Measurements from ENCODE around the gene ARRDC5. TPM values are rescaled to one million over a fixed set of nuclear protein-coding genes. Genes with fewer than 3 reads are reported as not detected.
"Not testable (repeated sequence)": the region's sequence is repeated elsewhere in the genome, so short reads cannot be mapped to it uniquely, and the experiment has no call there.

Gene ARRDC5
- total RNA-seq, 1 donor from 2014 or later: not detected

DNA sequence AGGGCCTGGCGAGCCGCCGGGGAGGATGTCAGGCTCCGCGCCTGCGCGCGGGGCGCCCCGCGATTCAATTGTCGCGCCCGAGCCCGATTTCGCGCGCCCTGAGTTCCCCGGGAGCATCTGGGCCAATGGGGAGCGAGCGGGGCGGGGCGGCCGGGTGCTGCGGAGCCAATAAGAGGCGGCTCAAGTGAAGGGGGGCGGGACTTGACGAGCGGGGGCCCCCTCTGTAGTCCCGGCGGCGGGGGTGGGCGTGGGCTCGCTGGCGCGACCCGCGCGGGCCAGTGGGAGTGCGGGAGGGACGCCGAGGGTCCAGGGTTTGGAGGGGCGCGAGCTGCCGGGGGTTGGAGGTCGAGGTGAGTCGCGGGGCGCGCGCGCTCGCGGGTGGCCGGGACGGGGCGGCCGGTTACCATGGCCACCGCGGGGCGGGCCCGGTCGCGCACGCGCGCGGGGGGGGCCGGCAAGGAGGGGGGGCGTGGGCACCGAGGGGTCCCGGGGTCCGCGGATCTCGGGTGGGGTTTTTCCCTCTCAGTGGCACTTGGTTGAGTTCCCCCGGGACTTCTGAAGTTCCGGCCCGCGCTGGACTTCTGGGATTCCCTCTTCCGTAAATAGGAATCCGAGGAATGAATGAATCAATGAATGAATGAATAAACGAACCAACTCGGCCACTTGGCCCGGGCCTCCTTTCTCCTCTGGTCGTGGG, 7.3 kb upstream of the ARRDC5 start:
- peak; percentile 82 for DNase-seq

DNA sequence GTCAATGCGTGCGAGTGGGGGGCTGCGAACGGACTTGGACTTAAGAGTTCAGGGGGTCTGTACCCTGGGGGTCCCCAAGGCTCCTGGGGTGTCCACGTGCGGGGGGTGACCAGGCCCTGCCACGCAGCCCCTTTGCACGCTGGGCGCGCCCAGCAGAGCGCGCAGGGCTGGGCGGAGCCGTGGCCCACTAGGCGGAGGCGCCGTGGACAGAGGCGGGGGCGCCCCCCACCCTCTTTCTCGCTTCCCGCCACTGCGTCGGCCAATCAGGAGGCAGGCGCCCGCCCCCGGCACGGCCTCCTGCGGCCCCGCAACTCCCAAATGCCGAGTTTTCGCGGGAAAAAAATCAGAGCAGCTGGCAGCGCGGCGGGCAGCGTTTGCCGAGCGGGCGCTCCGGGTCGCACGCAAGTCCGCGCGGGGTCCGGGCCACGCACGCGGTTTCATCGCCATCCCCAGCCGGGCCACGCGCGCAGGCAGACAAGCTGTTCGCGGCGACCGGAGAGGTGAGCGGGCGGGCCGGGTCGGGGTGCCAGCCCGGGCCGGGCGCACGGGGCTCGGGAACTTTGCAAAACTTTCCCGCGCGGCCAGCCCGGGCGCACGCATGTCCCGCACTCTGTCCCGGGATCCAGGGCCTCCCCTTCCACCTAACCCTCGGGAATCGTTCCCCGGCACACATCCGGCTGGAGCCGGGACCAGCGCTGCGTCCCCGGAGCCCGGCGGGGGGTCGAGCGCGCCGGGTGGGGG, 6.6 kb upstream of the ARRDC5 start, which contains the start of gene UHRF1:
Gene UHRF1, plus strand, starts transcription at position 346 of the 741 bp plus-strand sequence. CDS start 1,385 bp downstream, outside the sequence.
- no peak for DNase-seq

- no peak for DNase-seq
Measured at GRCh38 chr19:4908781-4909155, 6.1 kb upstream of the ARRDC5 start.

DNA sequence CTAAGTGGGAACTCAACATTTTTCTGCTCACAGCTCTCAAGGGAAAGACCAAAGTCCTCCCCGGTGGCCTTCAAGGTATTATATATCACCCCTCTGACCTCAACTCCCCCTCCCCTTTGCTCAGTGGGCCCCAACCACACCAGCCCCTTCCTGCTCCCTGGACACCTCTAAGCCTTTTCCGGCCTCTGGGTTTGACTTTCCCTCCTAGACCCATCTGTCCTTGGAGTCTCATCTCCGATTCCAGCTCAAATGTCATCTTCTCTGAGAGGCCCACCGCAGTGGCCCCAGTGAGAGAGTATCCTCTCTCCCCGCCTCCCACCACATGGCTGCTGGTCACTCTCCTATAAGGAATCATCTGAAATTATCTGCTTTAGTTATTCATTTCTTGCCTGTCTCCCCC, 5.7 kb upstream of the ARRDC5 start:
- no peak for DNase-seq

DNA sequence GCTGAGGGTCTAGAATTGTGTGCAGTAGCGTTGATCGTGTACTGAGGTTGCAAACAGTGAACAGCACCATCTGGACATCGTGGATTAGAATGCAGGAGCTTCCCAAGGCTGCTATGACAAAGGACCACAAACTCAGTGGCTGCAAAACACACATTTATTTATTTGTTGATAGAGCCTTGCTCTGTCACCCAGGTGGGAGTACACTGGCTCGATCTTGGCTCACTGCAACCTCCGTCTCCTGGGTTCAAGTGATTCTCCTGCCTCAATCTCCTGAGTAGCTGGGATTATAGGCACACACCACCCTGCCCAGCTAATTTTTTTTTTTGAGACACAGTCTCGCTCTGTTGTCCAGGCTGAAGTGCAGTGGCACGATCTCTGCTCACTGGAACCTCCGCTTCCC, 4.3 kb upstream of the ARRDC5 start:
- no peak for DNase-seq

- no peak for DNase-seq
Measured at GRCh38 chr19:4904481-4904880, 1.8 kb upstream of the ARRDC5 start.

- not testable (repeated sequence) for DNase-seq
Measured at GRCh38 chr19:4900879-4901278, 1.8 kb downstream of the ARRDC5 start.

DNA sequence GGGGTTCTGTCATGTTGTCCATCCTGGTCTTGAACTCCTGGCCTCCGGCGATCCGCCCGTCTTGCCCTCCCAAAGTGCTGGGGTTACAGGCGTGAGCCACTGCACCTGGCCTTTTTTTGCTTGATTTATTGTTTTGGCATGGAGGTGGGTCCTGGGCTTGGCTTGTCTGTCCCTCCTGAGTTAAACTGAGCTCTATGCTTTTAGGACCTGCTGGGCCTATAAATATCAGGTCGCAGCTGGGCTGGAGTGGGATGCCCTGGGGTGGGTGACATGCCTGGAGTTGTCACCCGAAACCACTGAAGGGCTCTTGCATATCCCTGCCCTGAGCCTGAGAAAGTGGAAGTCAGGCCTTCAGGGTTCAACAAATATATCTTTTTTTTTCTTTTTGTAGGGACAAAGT, 5.5 kb downstream of the ARRDC5 start:
- no peak for DNase-seq

DNA sequence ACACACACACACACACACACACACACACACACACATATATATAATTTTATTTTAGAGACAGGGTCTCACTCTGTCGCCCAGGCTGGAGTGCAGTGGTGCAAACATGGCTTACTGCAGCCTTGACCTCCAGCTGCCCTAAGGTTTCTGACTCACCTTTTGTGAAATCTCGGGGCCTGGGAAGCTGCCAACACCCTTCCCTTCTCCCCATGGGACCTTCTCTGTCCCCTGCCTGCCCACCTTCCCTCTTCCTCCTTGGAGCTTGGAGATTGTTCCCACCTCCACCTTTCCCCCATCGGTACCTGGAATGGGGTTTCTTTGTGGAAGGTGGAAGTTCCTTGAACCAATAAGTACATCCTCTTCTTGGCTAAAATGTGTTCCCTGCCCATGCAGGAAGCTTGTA, 6.3 kb downstream of the ARRDC5 start:
- no peak for DNase-seq

DNA sequence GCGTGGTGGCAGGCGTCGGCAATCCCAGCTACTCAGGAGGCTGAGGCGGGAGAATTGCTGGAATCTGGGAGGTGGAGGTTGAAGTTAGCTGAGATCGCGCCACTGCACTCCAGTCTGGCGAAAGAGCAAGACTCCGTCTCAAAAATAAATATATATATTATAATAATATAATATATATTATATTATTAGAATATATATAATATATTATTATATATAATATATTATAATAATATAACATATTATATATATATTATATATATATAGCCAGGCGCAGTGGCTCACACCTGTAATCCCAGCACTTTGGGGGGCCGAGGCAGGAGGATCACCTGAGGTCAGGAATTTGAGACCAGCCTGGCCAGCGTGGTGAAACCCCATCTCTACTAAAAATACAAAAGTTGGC, 9.7 kb downstream of the ARRDC5 start:
- not testable (repeated sequence) for DNase-seq

- DNase-seq: no peak
Measured at GRCh38 chr19:4891066-4891465, 11.6 kb downstream of the ARRDC5 start.

- DNase-seq: no peak
Measured at GRCh38 chr19:4889034-4889815, 13.5 kb downstream of the ARRDC5 start.

DNA sequence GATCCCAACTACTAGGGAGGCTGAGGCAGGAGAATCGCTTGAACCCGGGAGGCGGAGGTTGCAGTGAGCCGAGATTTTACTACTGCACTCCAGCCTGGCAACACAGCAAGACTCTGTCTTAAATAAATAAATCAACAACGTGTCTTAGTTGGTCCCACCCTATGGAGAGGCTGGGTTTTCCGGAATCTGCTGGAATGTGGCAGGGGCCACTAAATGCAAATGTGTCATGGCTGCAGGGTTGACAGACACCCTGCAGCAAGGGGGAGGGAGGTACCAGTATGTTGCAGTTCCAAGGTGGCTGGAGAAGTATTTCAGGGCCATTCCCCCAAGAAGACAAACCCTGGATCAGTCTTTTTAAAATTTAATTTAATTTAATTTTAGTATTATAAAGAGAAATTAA, 14.9 kb downstream of the ARRDC5 start:
- DNase-seq: not testable (repeated sequence)

DNA sequence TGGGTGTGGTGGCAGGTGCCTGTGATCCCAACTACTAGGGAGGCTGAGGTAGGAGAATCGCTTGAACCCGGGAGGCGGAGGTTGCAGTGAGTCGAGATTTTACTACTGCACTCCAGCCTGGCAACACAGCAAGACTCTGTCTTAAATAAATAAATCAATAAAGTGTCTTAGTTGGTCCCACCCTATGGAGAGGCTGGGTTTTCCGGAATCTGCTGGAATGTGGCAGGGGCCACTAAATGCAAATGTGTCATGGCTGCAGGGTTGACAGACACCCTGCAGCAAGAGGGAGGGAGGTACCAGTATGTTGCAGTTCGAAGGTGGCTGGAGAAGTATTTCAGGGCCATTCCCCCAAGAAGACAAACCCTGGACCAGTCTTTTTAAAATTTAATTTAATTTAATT, 17.7 kb downstream of the ARRDC5 start:
- DNase-seq: not testable (repeated sequence)

DNA sequence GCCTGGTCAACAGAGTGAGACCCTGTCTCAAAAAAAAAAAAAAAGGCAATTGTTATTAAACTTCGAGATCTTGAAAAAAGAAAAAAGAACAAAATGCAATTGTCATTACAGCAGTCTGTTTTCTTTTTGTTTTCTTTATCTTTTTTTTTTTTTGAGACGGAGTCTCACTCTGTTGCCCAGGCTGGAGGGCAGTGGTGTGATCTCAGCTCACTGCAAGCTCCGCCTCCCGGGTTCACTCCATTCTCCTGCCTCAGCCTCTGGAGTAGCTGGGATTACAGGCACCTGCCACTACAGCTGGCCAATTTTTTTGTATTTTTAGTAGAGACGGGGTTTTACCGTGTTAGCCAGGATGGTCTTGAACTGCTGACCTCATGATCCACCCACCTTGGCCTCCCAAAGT, 19.8 kb downstream of the ARRDC5 start:
- DNase-seq: not testable (repeated sequence)

DNA sequence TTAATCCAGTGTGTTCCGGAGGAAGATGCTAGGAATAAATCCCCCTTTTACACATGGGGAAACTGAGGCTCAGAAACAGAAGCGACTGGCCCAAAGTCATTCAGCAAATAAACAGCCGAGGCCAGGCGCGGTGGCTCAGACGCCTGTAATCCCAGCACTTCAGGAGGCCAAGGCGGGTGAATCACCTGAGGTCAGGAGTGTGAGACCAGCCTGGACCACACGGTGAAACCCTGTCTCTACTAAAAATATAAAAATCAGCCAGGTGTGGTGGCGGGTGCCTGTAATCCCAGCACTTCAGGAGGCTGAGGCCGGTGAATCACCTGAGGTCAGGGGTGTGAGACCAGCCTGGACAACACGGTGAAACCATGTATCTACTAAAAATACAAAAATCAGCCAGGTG, 23.7 kb downstream of the ARRDC5 start:
- DNase-seq: no peak

- no peak for DNase-seq
Measured at GRCh38 chr19:4878491-4878968, 24.2 kb downstream of the ARRDC5 start.

DNA sequence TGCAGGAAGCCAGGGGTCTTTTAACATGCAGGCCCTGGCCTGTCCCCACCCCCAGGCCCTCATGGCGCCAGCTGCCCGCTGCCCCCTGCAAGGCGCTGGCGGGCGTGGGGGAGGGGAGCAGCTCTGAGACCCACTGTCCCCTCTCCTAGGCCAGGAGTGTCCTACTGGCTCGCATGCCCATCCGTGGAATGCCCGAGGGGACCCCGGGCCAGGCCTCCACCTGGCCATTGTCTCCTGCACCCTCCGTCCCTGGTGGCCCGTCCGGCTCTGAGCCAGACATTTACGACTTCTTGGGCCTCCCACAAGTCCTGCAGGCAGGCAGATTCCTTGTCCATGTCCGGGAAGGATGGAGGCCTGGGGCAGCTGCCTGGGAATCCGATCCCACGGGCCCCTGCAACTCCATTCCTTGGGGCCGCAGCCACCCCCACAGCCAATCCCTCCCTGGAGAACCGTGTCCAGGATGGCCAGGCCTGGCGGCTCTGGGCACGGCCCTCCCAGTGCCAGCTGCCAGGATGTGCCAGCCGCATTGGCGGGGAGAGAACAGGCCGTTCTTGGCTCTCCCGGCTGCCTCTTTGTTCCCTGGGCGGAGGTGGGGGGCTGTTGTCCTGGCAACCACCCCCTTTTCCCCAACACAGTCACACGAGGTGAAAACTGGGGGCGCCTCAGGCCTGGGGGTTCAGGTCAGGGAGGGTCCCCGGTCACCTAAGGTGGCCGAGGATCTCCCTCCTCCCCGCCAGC, 24.8 kb downstream of the ARRDC5 start:
- peak; percentile 86 for DNase-seq

- DNase-seq: no peak
Measured at GRCh38 chr19:4873930-4874329, 28.8 kb downstream of the ARRDC5 start.

GRCh38 chr19:4871711-4872110, 31.0 kb downstream of the ARRDC5 start:
- DNase-seq: no peak

DNA sequence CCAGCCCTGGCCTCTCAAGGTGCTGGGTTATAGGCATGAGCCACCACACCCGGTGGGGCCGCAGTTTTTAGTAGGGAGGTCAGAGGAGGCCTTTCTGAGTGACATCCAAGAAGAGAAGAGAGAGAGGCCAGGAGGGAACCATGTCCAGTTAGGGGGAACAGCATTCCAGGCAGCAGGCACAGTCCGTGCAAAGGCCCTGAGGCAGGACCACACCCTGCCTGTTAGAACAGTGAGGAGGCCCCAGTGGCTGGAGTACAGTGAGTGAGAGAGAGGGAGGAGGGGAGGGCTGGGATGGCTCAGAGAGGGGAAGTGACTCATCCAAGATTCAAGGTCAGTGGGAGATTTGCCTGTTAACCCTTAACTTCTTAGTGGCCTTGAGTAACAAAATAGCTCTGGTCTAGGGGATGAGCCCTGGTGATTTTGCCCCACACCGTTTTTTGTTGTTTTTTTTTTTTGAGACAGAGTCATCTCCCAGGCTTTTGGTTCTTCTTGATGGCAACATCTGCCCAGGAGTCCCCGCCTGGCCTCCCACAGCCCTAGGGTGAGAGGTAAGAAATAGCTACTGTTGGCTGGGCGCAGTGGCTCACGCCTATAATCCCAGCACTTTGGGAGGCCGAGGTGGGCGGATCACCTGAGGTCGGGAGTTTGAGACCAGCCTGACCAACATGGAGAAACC, 32.5 kb downstream of the ARRDC5 start:
- DNase-seq: no peak

Data from occipital lobe (tissue), 2 donors.